OCI-LY3 (cell line): ENCODE measurements around the gene TMEM31.

Experiments used
- H2AFZ ChIP-seq: fragments of 200-600, 300-600 bp; shearing (Covaris generic); 2 replicates; pipeline ENCODE4 v1.6.0; 2014; ENCODE audit warnings: antibody characterized with exemption, low read depth, low read length
- H3K27ac ChIP-seq: fragments of 200-600, 300-600 bp; sonication (generic); 2 replicates; pipeline ENCODE4 v1.5.1; 2014; ENCODE audit warnings: mild to moderate bottlenecking, low read length, moderate library complexity, mixed read lengths
- H3K27me3 ChIP-seq: fragments of 200-600, 300-600 bp; sonication (generic); 2 replicates; pipeline ENCODE4 v1.6.1; 2014; ENCODE audit warnings: low read depth, low read length, mixed read lengths
- H3K36me3 ChIP-seq: fragments of 200-600, 300-600 bp; sonication (generic); replicated peaks from 2 replicates; pipeline ENCODE3; 2014; ENCODE audit warnings: low read depth, low read length, mixed read lengths
- H3K4me1 ChIP-seq: fragments of 300-600, 200-600 bp; sonication (generic); 2 replicates; pipeline ENCODE4 v1.6.1; 2014; ENCODE audit warnings: low read length, mixed read lengths
- H3K4me2 ChIP-seq: fragments of 200-600, 300-600 bp; sonication (generic); 2 replicates; pipeline ENCODE4 v1.6.1; 2014; ENCODE audit warnings: low read length, mixed read lengths
- H3K4me3 ChIP-seq: fragments of 300-600, 200-600 bp; sonication (generic); 2 replicates; pipeline ENCODE4 v1.5.1; 2014; ENCODE audit warnings: antibody characterized with exemption, mild to moderate bottlenecking, low read length, moderate library complexity
- H3K79me2 ChIP-seq: fragments of 300-600, 200-600 bp; shearing (Covaris generic); 2 replicates; pipeline ENCODE4 v1.6.1; 2014; ENCODE audit warnings: mild to moderate bottlenecking, low read length, mixed read lengths
- H3K9ac ChIP-seq: fragments of 300-600, 200-600 bp; shearing (Covaris generic); 2 replicates; pipeline ENCODE4 v1.6.0; 2014; ENCODE audit warnings: mild to moderate bottlenecking, low read length, moderate library complexity
- H3K9me3 ChIP-seq: fragments of 200-600, 300-600 bp; shearing (Covaris generic); 2 replicates; pipeline ENCODE4 v1.6.1; 2014; ENCODE audit warnings: low read length, mixed read lengths; ENCODE audit not compliant: insufficient read depth
- H4K20me1 ChIP-seq: fragments of 200-600, 300-600 bp; sonication (generic); 2 replicates; pipeline ENCODE4 v1.6.1; 2016; ENCODE audit warnings: low read length, mixed read lengths; ENCODE audit not compliant: insufficient read depth
- EZH2phosphoT487 ChIP-seq: fragments of 200-600 bp; shearing (Covaris generic); IDR thresholded peaks from 2 replicates; pipeline ENCODE4 v1.6.1; 2018; ENCODE audit warnings: antibody characterized with exemption, mixed run types, low read depth
- TF ChIP-seq, protein P1 (sequence below): fragments of 200-600, 300-600 bp; sonication (generic); IDR thresholded peaks from 2 replicates; pipeline ENCODE4 v1.5.1; 2014; ENCODE audit warnings: antibody characterized with exemption, low read length, low read depth

Gene TMEM31, protein sequence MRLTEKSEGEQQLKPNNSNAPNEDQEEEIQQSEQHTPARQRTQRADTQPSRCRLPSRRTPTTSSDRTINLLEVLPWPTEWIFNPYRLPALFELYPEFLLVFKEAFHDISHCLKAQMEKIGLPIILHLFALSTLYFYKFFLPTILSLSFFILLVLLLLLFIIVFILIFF

DNA sequence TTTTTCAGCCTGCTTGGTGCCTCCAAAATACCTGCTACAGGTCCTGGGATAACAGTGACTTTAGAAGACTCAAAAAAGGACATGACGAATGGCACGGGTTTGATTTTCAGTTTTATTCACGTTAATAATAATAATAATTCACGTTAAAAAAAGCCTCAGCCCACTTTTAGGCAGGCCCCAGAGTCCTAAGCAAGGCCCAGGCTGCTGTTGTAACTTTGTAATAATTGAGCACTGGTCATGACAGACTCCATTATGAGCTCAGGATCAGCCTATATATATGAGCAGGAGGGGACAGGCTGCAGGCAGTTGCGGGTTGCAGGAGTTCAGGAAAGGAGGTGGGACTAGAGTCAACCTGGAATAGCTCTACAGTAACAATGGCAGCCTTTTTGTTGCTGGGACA, at the start of gene TMEM31:
TMEM31 (plus strand) TSS at position 301 of the 400 bp plus-strand sequence. CDS start 1,350 bp downstream, outside the sequence.
- H3K4me3 ChIP-seq = no peak within 1 kb of the TSS
- H3K9me3 ChIP-seq = no peaks in the 10 kb centered on the region
- no peaks in the 10 kb centered on the region for H3K4me1 ChIP-seq
- H3K27ac ChIP-seq = no peak within 1 kb of the TSS
- no peaks in the 10 kb centered on the region for H4K20me1 ChIP-seq
- H3K9ac ChIP-seq = no peak within 1 kb of the TSS
- H3K79me2 ChIP-seq = no peaks in the 10 kb centered on the region
- H2AFZ ChIP-seq = no peak within 1 kb of the TSS
- H3K27me3 ChIP-seq = no peaks in the 10 kb centered on the region
- TF ChIP-seq, protein P1, sequence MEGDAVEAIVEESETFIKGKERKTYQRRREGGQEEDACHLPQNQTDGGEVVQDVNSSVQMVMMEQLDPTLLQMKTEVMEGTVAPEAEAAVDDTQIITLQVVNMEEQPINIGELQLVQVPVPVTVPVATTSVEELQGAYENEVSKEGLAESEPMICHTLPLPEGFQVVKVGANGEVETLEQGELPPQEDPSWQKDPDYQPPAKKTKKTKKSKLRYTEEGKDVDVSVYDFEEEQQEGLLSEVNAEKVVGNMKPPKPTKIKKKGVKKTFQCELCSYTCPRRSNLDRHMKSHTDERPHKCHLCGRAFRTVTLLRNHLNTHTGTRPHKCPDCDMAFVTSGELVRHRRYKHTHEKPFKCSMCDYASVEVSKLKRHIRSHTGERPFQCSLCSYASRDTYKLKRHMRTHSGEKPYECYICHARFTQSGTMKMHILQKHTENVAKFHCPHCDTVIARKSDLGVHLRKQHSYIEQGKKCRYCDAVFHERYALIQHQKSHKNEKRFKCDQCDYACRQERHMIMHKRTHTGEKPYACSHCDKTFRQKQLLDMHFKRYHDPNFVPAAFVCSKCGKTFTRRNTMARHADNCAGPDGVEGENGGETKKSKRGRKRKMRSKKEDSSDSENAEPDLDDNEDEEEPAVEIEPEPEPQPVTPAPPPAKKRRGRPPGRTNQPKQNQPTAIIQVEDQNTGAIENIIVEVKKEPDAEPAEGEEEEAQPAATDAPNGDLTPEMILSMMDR = no peak
- TF ChIP-seq EZH2phosphoT487 = no peak
- H3K4me2 ChIP-seq = no peak within 1 kb of the TSS
- no peaks in the 10 kb centered on the region for H3K36me3 ChIP-seq

DNA sequence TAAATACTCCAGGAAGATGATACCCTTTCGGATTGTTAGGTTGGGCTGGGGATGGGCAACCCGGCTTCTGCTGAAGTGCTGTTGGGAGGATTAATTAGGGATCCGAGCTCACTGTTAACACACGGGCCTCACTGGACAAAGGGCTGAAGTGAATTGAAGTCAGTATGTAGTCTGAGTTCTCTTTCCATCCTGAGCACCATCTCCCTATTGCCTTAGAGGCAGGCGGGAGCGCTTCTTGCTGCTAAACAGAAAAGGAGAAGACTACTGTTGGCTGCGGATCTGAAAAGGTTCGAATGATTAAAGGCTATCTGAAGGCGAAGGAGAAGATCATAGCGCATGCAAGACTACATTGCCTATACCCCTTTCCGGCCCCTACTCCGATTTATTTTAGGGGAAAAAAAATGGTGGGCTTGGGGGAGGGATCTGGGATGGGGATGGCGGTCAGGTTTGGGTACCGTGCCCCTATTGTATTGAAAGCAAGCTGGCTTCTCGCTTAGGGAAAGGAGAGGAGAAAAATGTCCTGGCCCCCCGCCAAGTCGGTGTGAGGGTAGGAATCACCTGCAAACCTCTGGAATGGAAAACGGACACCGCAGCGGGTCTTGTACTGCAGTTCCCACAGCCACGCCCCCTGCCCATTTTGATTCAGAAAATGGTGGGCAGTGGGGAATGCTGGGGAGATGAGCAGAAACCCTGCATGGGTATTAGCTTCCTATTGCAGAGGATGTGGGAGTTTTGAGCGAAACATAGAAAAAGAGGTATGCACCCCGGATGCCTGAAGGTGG, 46.5 kb upstream of the TMEM31 start:
- Histone ChIP-seq H3K27ac (no peak overlapping the region), H3K79me2 (no peaks in the 10 kb centered on the region), H3K4me3 (no peak overlapping the region), H2AFZ (no peak overlapping the region), H3K9me3 (no peaks in the 10 kb centered on the region), H3K9ac (no peak overlapping the region), H3K36me3 (no peaks in the 10 kb centered on the region), H4K20me1 (no peaks in the 10 kb centered on the region), H3K27me3 (no peaks in the 10 kb centered on the region), H3K4me1 (no peaks in the 10 kb centered on the region), H3K4me2 (no peak overlapping the region)
- TF ChIP-seq, protein P1 = no peak
- TF ChIP-seq EZH2phosphoT487 = no peak

DNA sequence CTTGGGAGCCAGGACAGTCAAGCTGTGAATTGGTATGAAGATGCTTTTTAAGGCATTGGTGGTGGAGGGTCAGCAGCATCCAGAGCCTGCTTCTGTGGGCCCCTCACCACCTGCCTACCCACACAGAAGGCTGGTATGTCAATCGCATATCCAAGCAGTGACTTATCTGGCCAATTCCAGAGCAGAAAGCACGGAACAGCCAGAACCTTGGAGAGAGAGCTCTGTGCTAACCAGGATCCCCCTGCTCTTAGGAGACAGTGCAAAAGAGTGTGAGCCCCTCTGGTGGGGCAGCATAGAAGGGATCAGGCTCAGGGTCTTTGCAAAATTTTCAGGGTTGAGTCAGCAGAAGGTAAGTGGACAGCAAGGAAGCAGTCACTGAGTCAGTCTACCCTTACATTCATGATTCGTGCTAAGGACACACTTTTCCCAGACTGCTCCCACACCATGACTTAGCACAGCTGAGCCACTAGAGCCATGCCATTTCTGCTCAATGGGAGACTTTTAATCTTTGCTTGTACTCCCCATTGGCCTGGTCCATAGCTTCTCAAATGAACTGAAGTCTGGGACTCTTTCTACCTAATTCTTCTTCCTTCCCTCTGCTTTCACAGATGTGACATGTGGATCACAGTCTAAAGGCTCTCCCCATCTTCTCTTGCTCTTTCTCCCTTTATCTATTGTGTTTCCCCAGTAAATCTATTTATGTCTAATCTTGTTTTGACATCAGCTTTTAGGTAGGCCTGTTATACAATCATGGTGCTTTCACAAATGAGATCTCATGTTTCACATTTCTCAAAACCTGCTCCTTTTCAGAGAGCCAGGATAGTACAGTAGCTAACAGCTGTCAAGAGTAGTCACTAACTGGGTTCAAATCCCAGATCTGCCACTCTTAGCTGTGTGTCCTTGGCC, 44.3 kb upstream of the TMEM31 start:
- no peak for TF ChIP-seq EZH2phosphoT487
- TF ChIP-seq, protein P1 = no peak
- no peaks in the 10 kb centered on the region for H3K36me3 ChIP-seq
- H3K4me1 ChIP-seq = no peaks in the 10 kb centered on the region
- H3K27ac ChIP-seq = no peak overlapping the region
- H3K9ac ChIP-seq = no peak overlapping the region
- H3K4me3 ChIP-seq = no peak overlapping the region
- H4K20me1 ChIP-seq = no peaks in the 10 kb centered on the region
- no peaks in the 10 kb centered on the region for H3K27me3 ChIP-seq
- H3K79me2 ChIP-seq = no peaks in the 10 kb centered on the region
- H2AFZ ChIP-seq = no peak overlapping the region
- H3K4me2 ChIP-seq = no peak overlapping the region
- no peaks in the 10 kb centered on the region for H3K9me3 ChIP-seq

DNA sequence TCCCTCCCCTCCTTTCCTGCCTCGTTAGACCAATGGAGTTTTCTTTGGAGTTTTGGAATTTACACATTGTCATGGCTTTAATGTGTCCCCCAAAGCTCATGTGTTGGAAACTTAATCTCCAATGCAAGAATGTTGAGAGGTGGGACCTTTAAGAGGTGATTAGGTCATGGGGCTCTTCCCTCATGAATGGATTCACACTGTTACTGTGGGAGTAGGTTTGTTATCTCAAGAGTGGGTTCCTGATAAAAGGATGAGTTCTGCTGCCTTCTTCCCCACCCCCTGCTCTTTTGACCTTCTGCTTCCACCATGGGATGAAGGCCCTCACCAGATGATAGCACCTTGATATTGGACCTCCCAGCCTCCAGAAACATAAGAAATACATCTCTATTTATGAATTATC, 41.0 kb upstream of the TMEM31 start:
- no peaks in the 10 kb centered on the region for H3K79me2 ChIP-seq
- no peaks in the 10 kb centered on the region for H3K27me3 ChIP-seq
- H3K4me3 ChIP-seq = no peak overlapping the region
- H3K27ac ChIP-seq = no peak overlapping the region
- no peak overlapping the region for H2AFZ ChIP-seq
- no peaks in the 10 kb centered on the region for H4K20me1 ChIP-seq
- no peak for TF ChIP-seq EZH2phosphoT487
- TF ChIP-seq, protein P1 = no peak
- no peaks in the 10 kb centered on the region for H3K9me3 ChIP-seq
- H3K4me1 ChIP-seq = no peaks in the 10 kb centered on the region
- no peak overlapping the region for H3K4me2 ChIP-seq
- H3K9ac ChIP-seq = no peak overlapping the region
- H3K36me3 ChIP-seq = peaks cover 4% of the 10 kb centered on the region
